Measurements from ENCODE around the gene MACROD1. TPM values are rescaled to one million over a fixed set of nuclear protein-coding genes. Genes with fewer than 3 reads are reported as not detected.
"Not testable (repeated sequence)": the region's sequence is repeated elsewhere in the genome, so short reads cannot be mapped to it uniquely, and the experiment has no call there.

MACROD1 gene
- total and polyA plus RNA-seq, 7 experiments from 2014 or later = 5.4 to 16.2 (median 9.7) TPM

- no peak overlapping the region for H3K27ac Mint-ChIP-seq
- no peaks in the 10 kb centered on the region for H3K9me3 Mint-ChIP-seq
- H3K4me3 ChIP-seq (ENCODE audit: low read length) = no peak overlapping the region
- H3K4me1 ChIP-seq (ENCODE audit: control insufficient read depth in 2 of 2, insufficient read depth in 2 of 2, low read length in 2 of 2) = no peaks in the 10 kb centered on the region
- H3K27me3 ChIP-seq (ENCODE audit: control insufficient read depth in 2 of 2, insufficient read depth in 2 of 2, low read length in 2 of 2) = no peaks in the 10 kb centered on the region
- no peaks in the 10 kb centered on the region for H3K36me3 ChIP-seq (ENCODE audit: control insufficient read depth in 2 of 3, insufficient read depth in 3 of 3, low read length in 3 of 3)
- intact Hi-C loops (cut with micrococcal nuclease) = no loop called here
- H3K27ac ChIP-seq (ENCODE audit: low read depth, low read length) = no peak overlapping the region
- CTCF ChIA-PET = no interaction called here
- no peaks in the 10 kb centered on the region for H3K27me3 Mint-ChIP-seq
- H3K36me3 Mint-ChIP-seq = no peaks in the 10 kb centered on the region
- H3K9me3 ChIP-seq (ENCODE audit: control insufficient read depth in 2 of 3, low read length in 3 of 3) = no peaks in the 10 kb centered on the region
- POLR2A ChIA-PET = no interaction called here
- H3K4me3 Mint-ChIP-seq = no peak overlapping the region
- DNase-seq (no peak), ATAC-seq (no peak)
- no peaks in the 10 kb centered on the region for H3K4me1 Mint-ChIP-seq
Observed at GRCh38 chr11:64053699-64054098, 112.2 kb downstream of the MACROD1 start.

- no peak for ATAC-seq
- Mint-ChIP-seq H3K4me1 (no peaks in the 10 kb centered on the region), H3K27me3 (no peaks in the 10 kb centered on the region), H3K9me3 (no peaks in the 10 kb centered on the region), H3K27ac (no peak overlapping the region), H3K36me3 (no peaks in the 10 kb centered on the region), H3K4me3 (no peak overlapping the region)
- ChIA-PET CTCF (no interaction called here), POLR2A (no interaction called here)
- Histone ChIP-seq H3K9me3 (ENCODE audit: control insufficient read depth in 2 of 3, low read length in 3 of 3) (no peaks in the 10 kb centered on the region), H3K4me1 (ENCODE audit: control insufficient read depth in 2 of 2, insufficient read depth in 2 of 2, low read length in 2 of 2) (no peaks in the 10 kb centered on the region), H3K4me3 (ENCODE audit: low read length) (no peak overlapping the region), H3K27ac (ENCODE audit: low read depth, low read length) (no peak overlapping the region), H3K27me3 (ENCODE audit: control insufficient read depth in 2 of 2, insufficient read depth in 2 of 2, low read length in 2 of 2) (no peaks in the 10 kb centered on the region), H3K36me3 (ENCODE audit: control insufficient read depth in 2 of 3, insufficient read depth in 3 of 3, low read length in 3 of 3) (no peaks in the 10 kb centered on the region)
- intact Hi-C loops (cut with micrococcal nuclease) = no loop called here
- no peak for DNase-seq
Observed at GRCh38 chr11:64052938-64053622, 112.8 kb downstream of the MACROD1 start.

GRCh38 chr11:64052436-64052835 lies 113.5 kb downstream of the MACROD1 start:
- intact Hi-C loops (cut with micrococcal nuclease) = no loop called here
- no peak overlapping the region for H3K27ac ChIP-seq (ENCODE audit: low read depth, low read length)
- no peaks in the 10 kb centered on the region for H3K9me3 Mint-ChIP-seq
- H3K9me3 ChIP-seq (ENCODE audit: control insufficient read depth in 2 of 3, low read length in 3 of 3) = no peaks in the 10 kb centered on the region
- no peaks in the 10 kb centered on the region for H3K27me3 Mint-ChIP-seq
- H3K4me1 ChIP-seq (ENCODE audit: control insufficient read depth in 2 of 2, insufficient read depth in 2 of 2, low read length in 2 of 2) = no peaks in the 10 kb centered on the region
- H3K27me3 ChIP-seq (ENCODE audit: control insufficient read depth in 2 of 2, insufficient read depth in 2 of 2, low read length in 2 of 2) = no peaks in the 10 kb centered on the region
- no peak overlapping the region for H3K4me3 Mint-ChIP-seq
- no peak overlapping the region for H3K4me3 ChIP-seq (ENCODE audit: low read length)
- no peaks in the 10 kb centered on the region for H3K36me3 ChIP-seq (ENCODE audit: control insufficient read depth in 2 of 3, insufficient read depth in 3 of 3, low read length in 3 of 3)
- CTCF ChIA-PET = no interaction called here
- ATAC-seq (no peak), DNase-seq (no peak)
- H3K27ac Mint-ChIP-seq = no peak overlapping the region
- no peaks in the 10 kb centered on the region for H3K36me3 Mint-ChIP-seq
- H3K4me1 Mint-ChIP-seq = no peaks in the 10 kb centered on the region
- POLR2A ChIA-PET = no interaction called here

GRCh38 chr11:64051297-64051696 lies 114.6 kb downstream of the MACROD1 start:
- DNase-seq (no peak), ATAC-seq (no peak)
- POLR2A ChIA-PET = no interaction called here
- H3K36me3 ChIP-seq (ENCODE audit: control insufficient read depth in 2 of 3, insufficient read depth in 3 of 3, low read length in 3 of 3) = no peaks in the 10 kb centered on the region
- H3K4me3 ChIP-seq (ENCODE audit: low read length) = no peak overlapping the region
- CTCF ChIA-PET = no interaction called here
- no peak overlapping the region for H3K27ac Mint-ChIP-seq
- no peaks in the 10 kb centered on the region for H3K4me1 ChIP-seq (ENCODE audit: control insufficient read depth in 2 of 2, insufficient read depth in 2 of 2, low read length in 2 of 2)
- no peaks in the 10 kb centered on the region for H3K27me3 Mint-ChIP-seq
- intact Hi-C loops (cut with micrococcal nuclease) = no loop called here
- H3K4me1 Mint-ChIP-seq = no peaks in the 10 kb centered on the region
- H3K36me3 Mint-ChIP-seq = no peaks in the 10 kb centered on the region
- no peaks in the 10 kb centered on the region for H3K9me3 ChIP-seq (ENCODE audit: control insufficient read depth in 2 of 3, low read length in 3 of 3)
- no peaks in the 10 kb centered on the region for H3K27me3 ChIP-seq (ENCODE audit: control insufficient read depth in 2 of 2, insufficient read depth in 2 of 2, low read length in 2 of 2)
- no peaks in the 10 kb centered on the region for H3K9me3 Mint-ChIP-seq
- H3K4me3 Mint-ChIP-seq = no peak overlapping the region
- no peak overlapping the region for H3K27ac ChIP-seq (ENCODE audit: low read depth, low read length)

- Histone ChIP-seq H3K9me3 (ENCODE audit: control insufficient read depth in 2 of 3, low read length in 3 of 3) (no peaks in the 10 kb centered on the region), H3K4me3 (ENCODE audit: low read length) (no peak overlapping the region), H3K4me1 (ENCODE audit: control insufficient read depth in 2 of 2, insufficient read depth in 2 of 2, low read length in 2 of 2) (no peaks in the 10 kb centered on the region), H3K27ac (ENCODE audit: low read depth, low read length) (no peak overlapping the region), H3K36me3 (ENCODE audit: control insufficient read depth in 2 of 3, insufficient read depth in 3 of 3, low read length in 3 of 3) (no peaks in the 10 kb centered on the region), H3K27me3 (ENCODE audit: control insufficient read depth in 2 of 2, insufficient read depth in 2 of 2, low read length in 2 of 2) (no peaks in the 10 kb centered on the region)
- H3K27ac Mint-ChIP-seq = no peak overlapping the region
- ChIA-PET CTCF (interaction anchor here (0.7 kb wide), 1 partner anchor 31 kb away, joined by 3 read pairs; no protein-coding TSS in a partner anchor), POLR2A (no interaction called here)
- no peak for DNase-seq
- H3K27me3 Mint-ChIP-seq = no peaks in the 10 kb centered on the region
- H3K4me3 Mint-ChIP-seq = no peak overlapping the region
- H3K4me1 Mint-ChIP-seq = no peaks in the 10 kb centered on the region
- intact Hi-C loops (cut with micrococcal nuclease) = no loop called here
- no peak for ATAC-seq
- H3K36me3 Mint-ChIP-seq = no peaks in the 10 kb centered on the region
- no peaks in the 10 kb centered on the region for H3K9me3 Mint-ChIP-seq
Observed at GRCh38 chr11:64049509-64049908, 116.4 kb downstream of the MACROD1 start.

DNA sequence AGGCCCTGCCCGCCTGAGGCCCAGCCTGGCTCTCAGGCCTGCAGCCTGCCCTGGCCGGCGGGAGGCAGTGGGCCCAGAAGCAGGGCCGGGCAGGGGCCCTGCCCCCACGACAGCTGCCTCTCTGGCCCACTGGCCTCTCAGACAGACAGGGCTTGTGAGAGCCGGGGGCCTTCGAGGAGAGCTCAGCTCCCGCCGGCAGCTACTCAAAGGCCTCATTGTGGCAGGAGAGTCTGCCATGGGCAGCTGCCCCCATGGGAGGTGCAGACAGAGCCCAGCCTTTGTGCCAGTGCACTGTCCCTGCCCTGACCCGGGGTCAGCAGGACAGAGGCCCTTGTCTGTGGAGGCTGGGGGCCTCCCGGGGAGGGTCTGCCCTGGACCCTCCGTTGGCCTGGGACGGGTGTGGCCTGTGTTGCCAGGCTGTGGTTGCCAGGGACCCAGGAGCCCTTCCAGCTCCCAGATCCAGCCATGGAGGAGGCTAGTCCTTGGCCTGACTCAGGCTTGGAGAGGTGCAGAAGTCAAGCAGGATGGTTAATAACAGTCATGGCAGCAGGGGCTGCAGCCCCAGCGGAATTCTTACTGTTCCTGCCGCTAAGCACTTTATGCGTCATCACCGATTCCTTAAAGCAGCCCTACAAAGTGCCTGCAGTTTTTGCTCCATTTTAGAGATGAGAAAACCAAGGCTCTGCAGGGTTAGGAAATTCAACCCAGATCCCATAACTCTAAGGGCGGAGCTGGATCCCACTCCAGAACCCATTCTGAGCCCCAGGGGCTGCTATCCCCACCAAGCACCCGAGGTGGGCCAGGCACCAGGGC lies 117.7 kb downstream of the MACROD1 start:
- ATAC-seq (no peak), DNase-seq (no peak)
- no peaks in the 10 kb centered on the region for H3K27me3 ChIP-seq (ENCODE audit: control insufficient read depth in 2 of 2, insufficient read depth in 2 of 2, low read length in 2 of 2)
- no peaks in the 10 kb centered on the region for H3K9me3 ChIP-seq (ENCODE audit: control insufficient read depth in 2 of 3, low read length in 3 of 3)
- no peaks in the 10 kb centered on the region for H3K27me3 Mint-ChIP-seq
- no peak overlapping the region for H3K4me3 ChIP-seq (ENCODE audit: low read length)
- no peak overlapping the region for H3K4me3 Mint-ChIP-seq
- H3K36me3 ChIP-seq (ENCODE audit: control insufficient read depth in 2 of 3, insufficient read depth in 3 of 3, low read length in 3 of 3) = no peaks in the 10 kb centered on the region
- POLR2A ChIA-PET = no interaction called here
- no peak overlapping the region for H3K27ac ChIP-seq (ENCODE audit: low read depth, low read length)
- H3K36me3 Mint-ChIP-seq = no peaks in the 10 kb centered on the region
- H3K27ac Mint-ChIP-seq = no peak overlapping the region
- no peaks in the 10 kb centered on the region for H3K9me3 Mint-ChIP-seq
- H3K4me1 Mint-ChIP-seq = no peaks in the 10 kb centered on the region
- CTCF ChIA-PET = no interaction called here
- H3K4me1 ChIP-seq (ENCODE audit: control insufficient read depth in 2 of 2, insufficient read depth in 2 of 2, low read length in 2 of 2) = no peaks in the 10 kb centered on the region
- intact Hi-C loops (cut with micrococcal nuclease) = no loop called here

- CTCF ChIA-PET; ATAC-seq; H3K36me3 Mint-ChIP-seq; H3K4me1 ChIP-seq (ENCODE audit: control insufficient read depth in 2 of 2, insufficient read depth in 2 of 2, low read length in 2 of 2); DNase-seq; H3K27ac Mint-ChIP-seq; H3K9me3 Mint-ChIP-seq; H3K4me3 Mint-ChIP-seq; H3K27ac ChIP-seq (ENCODE audit: low read depth, low read length); H3K27me3 Mint-ChIP-seq; H3K36me3 ChIP-seq (ENCODE audit: control insufficient read depth in 2 of 3, insufficient read depth in 3 of 3, low read length in 3 of 3); H3K4me1 Mint-ChIP-seq; H3K9me3 ChIP-seq (ENCODE audit: control insufficient read depth in 2 of 3, low read length in 3 of 3); H3K27me3 ChIP-seq (ENCODE audit: control insufficient read depth in 2 of 2, insufficient read depth in 2 of 2, low read length in 2 of 2); intact Hi-C loops (cut with micrococcal nuclease); H3K4me3 ChIP-seq (ENCODE audit: low read length); POLR2A ChIA-PET: not testable (repeated sequence)
Observed at GRCh38 chr11:64047373-64047772, 118.5 kb downstream of the MACROD1 start.
